GM19328 (cell line): ENCODE measurements around the gene SEMA3G.

Experiments
- ATAC-seq: cut with Tn5 transposase; IDR thresholded peaks from one replicate; pipeline ENCODE4 v1.9.1; 2021; ENCODE audit warnings: mild to moderate bottlenecking, moderate library complexity; ENCODE audit not compliant: unreplicated experiment

SEMA3G gene

GRCh38 chr3:52440249-52440551 is 4.7 kb downstream of the SEMA3G start:
- no peak for ATAC-seq

- no peak for ATAC-seq
Observed at GRCh38 chr3:52439426-52440248, 5.3 kb downstream of the SEMA3G start.

GRCh38 chr3:52438579-52439425 is 6.1 kb downstream of the SEMA3G start:
- no peak for ATAC-seq

GRCh38 chr3:52438104-52438376 is 6.9 kb downstream of the SEMA3G start:
- no peak for ATAC-seq

- ATAC-seq = no peak
Observed at GRCh38 chr3:52437326-52438103, 7.4 kb downstream of the SEMA3G start.

- no peak for ATAC-seq
Observed at GRCh38 chr3:52436500-52437149, 8.3 kb downstream of the SEMA3G start.

GRCh38 chr3:52435246-52436101 is 9.4 kb downstream of the SEMA3G start:
- no peak for ATAC-seq

- no peak for ATAC-seq
Observed at GRCh38 chr3:52434491-52435115, 10.3 kb downstream of the SEMA3G start.

- no peak for ATAC-seq
Observed at GRCh38 chr3:52433996-52434479, 10.9 kb downstream of the SEMA3G start.

GRCh38 chr3:52433328-52433995 is 11.4 kb downstream of the SEMA3G start:
- no peak for ATAC-seq

GRCh38 chr3:52432691-52433141 is 12.2 kb downstream of the SEMA3G start:
- no peak for ATAC-seq

- no peak for ATAC-seq
Observed at GRCh38 chr3:52432225-52432624, 12.7 kb downstream of the SEMA3G start.

GRCh38 chr3:52431459-52432223 is 13.3 kb downstream of the SEMA3G start:
- ATAC-seq = no peak

GRCh38 chr3:52430416-52430810 is 14.5 kb downstream of the SEMA3G start:
- no peak for ATAC-seq

- no peak for ATAC-seq
Observed at GRCh38 chr3:52429779-52430415, 15.0 kb downstream of the SEMA3G start.

- no peak for ATAC-seq
Observed at GRCh38 chr3:52429031-52429430, 15.9 kb downstream of the SEMA3G start.

- ATAC-seq = no peak
Observed at GRCh38 chr3:52428151-52429005, 16.5 kb downstream of the SEMA3G start.
